ENCODE results near the gene NANOG.

DNA sequence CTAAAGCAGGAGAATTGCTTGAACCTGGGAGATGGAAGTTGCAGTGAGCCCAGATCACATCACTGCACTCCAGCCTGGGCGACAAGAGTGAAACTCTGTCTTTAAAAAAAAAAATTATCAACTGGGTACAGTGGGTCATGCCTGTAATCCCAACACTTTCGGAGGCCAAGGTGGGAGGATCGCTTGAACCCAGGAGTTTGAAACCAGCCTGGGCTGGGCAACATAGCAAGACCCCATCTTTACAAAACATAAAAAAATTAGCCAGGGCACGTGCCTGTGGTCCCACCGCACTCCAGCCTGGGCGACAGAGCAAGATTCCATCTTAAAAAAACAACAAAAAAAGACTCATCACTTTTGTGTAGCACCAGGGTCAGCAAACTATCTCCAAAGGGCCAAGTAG, 7.1 kb upstream of the NANOG start:
- TF ChIP-seq, protein P1, sequence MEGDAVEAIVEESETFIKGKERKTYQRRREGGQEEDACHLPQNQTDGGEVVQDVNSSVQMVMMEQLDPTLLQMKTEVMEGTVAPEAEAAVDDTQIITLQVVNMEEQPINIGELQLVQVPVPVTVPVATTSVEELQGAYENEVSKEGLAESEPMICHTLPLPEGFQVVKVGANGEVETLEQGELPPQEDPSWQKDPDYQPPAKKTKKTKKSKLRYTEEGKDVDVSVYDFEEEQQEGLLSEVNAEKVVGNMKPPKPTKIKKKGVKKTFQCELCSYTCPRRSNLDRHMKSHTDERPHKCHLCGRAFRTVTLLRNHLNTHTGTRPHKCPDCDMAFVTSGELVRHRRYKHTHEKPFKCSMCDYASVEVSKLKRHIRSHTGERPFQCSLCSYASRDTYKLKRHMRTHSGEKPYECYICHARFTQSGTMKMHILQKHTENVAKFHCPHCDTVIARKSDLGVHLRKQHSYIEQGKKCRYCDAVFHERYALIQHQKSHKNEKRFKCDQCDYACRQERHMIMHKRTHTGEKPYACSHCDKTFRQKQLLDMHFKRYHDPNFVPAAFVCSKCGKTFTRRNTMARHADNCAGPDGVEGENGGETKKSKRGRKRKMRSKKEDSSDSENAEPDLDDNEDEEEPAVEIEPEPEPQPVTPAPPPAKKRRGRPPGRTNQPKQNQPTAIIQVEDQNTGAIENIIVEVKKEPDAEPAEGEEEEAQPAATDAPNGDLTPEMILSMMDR (IDR thresholded peaks at IDR 0.05; ENCODE audit: insufficient read depth, low read depth, low read length) = no peak
- no peak for TF ChIP-seq EZH2 (IDR thresholded peaks at IDR 0.05; ENCODE audit: insufficient read depth, low read length)

Data from astrocyte (in vitro differentiated cells and primary cell).